ENCODE measurements around the gene MOBP. TPM values are rescaled to one million over a fixed set of nuclear protein-coding genes. Genes with fewer than 3 reads are reported as not detected.
"Not testable (repeated sequence)": the region's sequence is repeated elsewhere in the genome, so short reads cannot be mapped to it uniquely, and the experiment has no call there.

MOBP gene
- total RNA-seq, 2 donors from 2014 or later, result not detected

DNA sequence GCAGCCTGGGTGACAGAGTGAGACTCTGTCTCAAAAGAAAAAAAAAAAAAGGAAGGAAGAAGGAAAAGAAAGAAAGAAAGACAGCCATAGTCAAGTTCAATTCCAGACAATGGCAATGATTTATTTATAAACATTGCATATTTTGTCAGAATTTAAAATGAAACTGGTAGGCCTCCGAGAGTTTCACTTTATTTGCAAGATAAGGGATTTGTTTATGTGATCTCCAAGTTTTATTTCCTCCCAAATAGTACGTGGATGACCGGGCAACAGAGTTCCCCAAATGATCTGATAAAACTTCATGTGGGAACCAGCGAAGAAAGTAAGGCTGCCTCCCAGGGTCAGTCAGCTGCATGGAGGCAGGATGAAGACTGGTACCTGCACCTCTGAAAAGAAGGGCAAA lies 28.6 kb upstream of the MOBP start:
- H3K27ac Mint-ChIP-seq, result no peak overlapping the region
- no peak overlapping the region for H3K4me3 Mint-ChIP-seq
- no peak for DNase-seq (ENCODE audit: low spot score)
- H3K27me3 Mint-ChIP-seq, result no peaks in the 10 kb centered on the region
- no peaks in the 10 kb centered on the region for H3K4me1 Mint-ChIP-seq (ENCODE audit: low read depth in 2 of 2)
- ATAC-seq, result no peak
- no peaks in the 10 kb centered on the region for H3K9me3 Mint-ChIP-seq
- no peaks in the 10 kb centered on the region for H3K36me3 Mint-ChIP-seq

- Mint-ChIP-seq H3K27me3 (no peaks in the 10 kb centered on the region), H3K9me3 (no peaks in the 10 kb centered on the region), H3K4me1 (ENCODE audit: low read depth in 2 of 2) (no peaks in the 10 kb centered on the region), H3K4me3 (no peak overlapping the region), H3K27ac (no peak overlapping the region), H3K36me3 (no peaks in the 10 kb centered on the region)
- DNase-seq (ENCODE audit: low spot score) (no peak), ATAC-seq (no peak)
These were observed 27.2 kb upstream of the MOBP start for GRCh38 chr3:39440316-39440715.

DNA sequence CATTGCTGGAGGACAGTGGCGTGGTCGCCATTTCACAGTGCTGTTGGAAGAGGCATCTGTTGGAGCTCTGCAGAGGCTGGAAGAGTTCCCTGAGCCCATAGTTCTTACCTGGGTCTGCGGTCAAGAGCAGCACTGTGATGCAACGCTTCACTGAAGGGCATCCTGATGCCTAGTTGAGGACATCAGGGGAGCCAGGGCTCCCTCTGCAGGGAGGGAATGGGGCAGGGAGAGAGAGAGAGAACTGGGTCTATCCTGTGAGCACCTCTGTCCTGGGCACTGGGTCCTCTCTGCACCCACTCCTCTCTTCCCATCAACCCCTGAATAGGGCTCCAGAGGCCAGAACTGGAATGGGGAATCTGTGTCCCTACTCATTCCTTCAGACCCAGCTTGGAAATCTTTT lies 23.9 kb upstream of the MOBP start:
- H3K27ac Mint-ChIP-seq, result no peak overlapping the region
- DNase-seq (ENCODE audit: low spot score), result no peak
- no peak for ATAC-seq

GRCh38 chr3:39445927-39446326 lies 21.6 kb upstream of the MOBP start:
- Mint-ChIP-seq H3K4me1 (ENCODE audit: low read depth in 2 of 2) (peaks cover 0 to 4% of the 10 kb centered on the region in 2 donors), H3K27ac (no peak overlapping the region), H3K27me3 (peaks cover 3% of the 10 kb centered on the region in 2 donors), H3K36me3 (no peaks in the 10 kb centered on the region), H3K9me3 (no peaks in the 10 kb centered on the region), H3K4me3 (no peak overlapping the region)
- ATAC-seq (no peak), DNase-seq (ENCODE audit: low spot score) (no peak)

More for the DNA sequence above, 23.9 kb upstream of the MOBP start:
- no peaks in the 10 kb centered on the region for H3K36me3 Mint-ChIP-seq
- H3K4me3 Mint-ChIP-seq, result no peak overlapping the region
- no peaks in the 10 kb centered on the region for H3K9me3 Mint-ChIP-seq
- peaks cover 0 to 2% of the 10 kb centered on the region in 2 donors for H3K27me3 Mint-ChIP-seq
- peaks cover 0 to 4% of the 10 kb centered on the region in 2 donors for H3K4me1 Mint-ChIP-seq (ENCODE audit: low read depth in 2 of 2)

DNA sequence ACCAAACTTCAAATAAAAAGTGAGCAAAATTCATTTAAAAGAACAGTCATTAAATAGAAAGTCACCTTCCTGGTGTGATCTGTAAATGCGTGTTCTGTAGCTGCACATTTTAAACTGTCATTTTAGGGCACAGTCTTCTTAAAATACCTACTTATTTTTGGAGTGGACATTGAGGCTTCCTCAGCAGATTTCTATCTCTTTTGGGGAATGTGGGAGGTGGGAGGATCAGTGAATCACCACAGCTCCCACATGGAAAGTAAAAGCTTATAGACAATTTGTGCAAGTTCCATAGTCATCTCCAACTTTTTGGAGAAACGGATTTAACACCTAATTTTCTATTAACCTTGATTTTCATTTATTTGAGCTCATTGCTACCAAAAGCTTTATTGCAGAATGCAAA lies 21.0 kb upstream of the MOBP start:
- Mint-ChIP-seq H3K27ac (no peak overlapping the region), H3K36me3 (no peaks in the 10 kb centered on the region), H3K27me3 (peaks cover 5 to 7% of the 10 kb centered on the region in 2 donors), H3K4me1 (ENCODE audit: low read depth in 2 of 2) (peaks cover 0 to 4% of the 10 kb centered on the region in 2 donors), H3K9me3 (no peaks in the 10 kb centered on the region), H3K4me3 (no peak overlapping the region)
- ATAC-seq (no peak), DNase-seq (ENCODE audit: low spot score) (no peak)

GRCh38 chr3:39447637-39448483 lies 19.6 kb upstream of the MOBP start:
- no peak overlapping the region for H3K27ac Mint-ChIP-seq
- H3K4me3 Mint-ChIP-seq, result no peak overlapping the region
- no peaks in the 10 kb centered on the region for H3K36me3 Mint-ChIP-seq
- DNase-seq (ENCODE audit: low spot score) (peak; percentile 72), ATAC-seq (peak; percentile 68 to 81)
- H3K27me3 Mint-ChIP-seq, result peaks cover 7 to 11% of the 10 kb centered on the region in 2 donors
- H3K4me1 Mint-ChIP-seq (ENCODE audit: low read depth in 2 of 2), result peaks cover 0 to 4% of the 10 kb centered on the region in 2 donors
- H3K9me3 Mint-ChIP-seq, result no peaks in the 10 kb centered on the region

DNA sequence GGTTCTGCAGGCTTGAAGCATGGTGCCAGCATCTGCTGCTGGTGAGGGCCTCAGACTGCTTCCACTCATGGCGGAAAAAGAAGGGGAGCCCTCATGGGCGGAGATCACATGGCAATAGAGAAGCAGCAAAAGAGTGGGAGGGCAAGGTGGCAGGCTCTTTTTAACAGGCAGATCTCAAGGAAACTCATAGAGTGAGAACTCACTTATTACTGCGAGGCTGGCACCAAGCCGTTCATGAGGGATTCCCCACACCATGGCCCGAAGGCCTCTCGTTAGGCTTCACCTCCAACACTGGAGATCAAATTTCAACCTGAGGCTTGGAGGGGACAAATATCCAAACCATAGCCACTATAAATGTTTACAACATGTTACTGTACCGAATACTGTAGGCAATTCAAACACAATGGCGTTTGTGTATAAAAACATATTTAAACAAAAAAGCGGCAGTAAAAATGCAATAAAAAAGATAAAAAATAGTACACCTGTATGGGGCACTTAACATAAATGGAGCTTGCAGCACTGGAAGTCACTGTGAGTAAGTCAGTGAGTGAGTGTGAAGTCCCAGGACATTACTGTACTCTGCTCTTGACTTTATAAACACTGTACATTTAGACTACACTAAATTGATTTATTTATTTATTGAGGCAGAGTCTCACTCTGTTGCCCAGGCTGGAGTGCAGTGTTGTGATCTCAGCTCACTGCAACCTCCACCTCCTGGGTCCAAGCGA lies 18.8 kb upstream of the MOBP start:
- Mint-ChIP-seq H3K27ac (no peak overlapping the region), H3K36me3 (no peaks in the 10 kb centered on the region), H3K27me3 (peaks cover 15 to 16% of the 10 kb centered on the region in 2 donors), H3K9me3 (no peaks in the 10 kb centered on the region), H3K4me3 (no peak overlapping the region), H3K4me1 (ENCODE audit: low read depth in 2 of 2) (peaks cover 0 to 4% of the 10 kb centered on the region in 2 donors)
- no peak for ATAC-seq
- no peak for DNase-seq (ENCODE audit: low spot score)

DNA sequence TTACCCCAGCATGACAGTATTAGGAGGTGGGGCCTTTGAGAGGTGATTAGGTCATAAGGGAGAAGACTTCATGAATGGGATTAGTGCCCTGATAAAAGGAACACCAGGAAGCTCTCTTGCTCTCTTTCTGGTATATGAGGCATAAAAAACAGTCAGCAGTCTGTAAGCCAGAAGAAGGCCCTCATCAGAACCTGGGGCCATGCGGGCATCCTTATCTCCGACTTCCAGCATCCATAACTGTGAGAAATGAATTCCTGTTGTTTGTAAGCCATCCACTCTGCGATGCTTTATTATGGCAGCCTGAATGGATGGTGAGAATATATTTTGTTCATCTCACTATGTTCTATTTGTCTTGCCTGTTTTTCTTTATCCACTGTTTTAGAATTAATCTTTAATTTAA lies 17.7 kb upstream of the MOBP start:
- no peak overlapping the region for H3K27ac Mint-ChIP-seq
- H3K27me3 Mint-ChIP-seq, result peaks cover 16% of the 10 kb centered on the region in 2 donors
- DNase-seq (ENCODE audit: low spot score), result no peak
- no peak for ATAC-seq
- H3K9me3 Mint-ChIP-seq, result no peaks in the 10 kb centered on the region
- peaks cover 0 to 4% of the 10 kb centered on the region in 2 donors for H3K4me1 Mint-ChIP-seq (ENCODE audit: low read depth in 2 of 2)
- H3K36me3 Mint-ChIP-seq, result no peaks in the 10 kb centered on the region
- no peak overlapping the region for H3K4me3 Mint-ChIP-seq

GRCh38 chr3:39453134-39453533 lies 14.3 kb upstream of the MOBP start:
- no peaks in the 10 kb centered on the region for H3K36me3 Mint-ChIP-seq

DNA sequence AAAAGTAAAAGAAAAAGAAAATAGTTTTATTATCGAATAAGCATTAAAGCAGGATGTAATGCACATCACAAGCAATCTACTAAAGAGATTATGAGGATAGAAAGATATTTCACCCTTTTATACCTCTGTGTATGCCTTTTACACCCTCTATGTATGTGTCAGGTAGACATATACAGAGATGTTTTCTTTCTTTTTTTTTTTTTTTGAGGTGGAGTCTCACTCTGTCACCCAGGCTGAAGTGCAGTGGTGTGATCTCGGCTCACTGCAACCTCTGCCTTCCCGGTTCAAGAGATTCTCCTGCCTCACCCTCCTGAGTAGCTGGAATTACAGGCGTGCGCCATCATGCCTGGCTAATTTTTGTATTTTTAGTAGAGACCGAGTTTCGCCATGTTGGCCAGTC lies 13.6 kb upstream of the MOBP start:
- not testable (repeated sequence) for DNase-seq (ENCODE audit: low spot score); H3K36me3 Mint-ChIP-seq; H3K4me1 Mint-ChIP-seq (ENCODE audit: low read depth in 2 of 2); ATAC-seq; H3K4me3 Mint-ChIP-seq; H3K27ac Mint-ChIP-seq; H3K9me3 Mint-ChIP-seq
- H3K27me3 Mint-ChIP-seq, result peaks cover 23 to 31% of the 10 kb centered on the region in 2 donors

More at GRCh38 chr3:39453134-39453533, 14.3 kb upstream of the MOBP start:
- Mint-ChIP-seq H3K9me3 (no peaks in the 10 kb centered on the region), H3K4me1 (ENCODE audit: low read depth in 2 of 2) (no peaks in the 10 kb centered on the region), H3K4me3 (no peak overlapping the region), H3K27me3 (peaks cover 23 to 31% of the 10 kb centered on the region in 2 donors), H3K27ac (no peak overlapping the region)
- ATAC-seq, result no peak
- DNase-seq (ENCODE audit: low spot score), result no peak

DNA sequence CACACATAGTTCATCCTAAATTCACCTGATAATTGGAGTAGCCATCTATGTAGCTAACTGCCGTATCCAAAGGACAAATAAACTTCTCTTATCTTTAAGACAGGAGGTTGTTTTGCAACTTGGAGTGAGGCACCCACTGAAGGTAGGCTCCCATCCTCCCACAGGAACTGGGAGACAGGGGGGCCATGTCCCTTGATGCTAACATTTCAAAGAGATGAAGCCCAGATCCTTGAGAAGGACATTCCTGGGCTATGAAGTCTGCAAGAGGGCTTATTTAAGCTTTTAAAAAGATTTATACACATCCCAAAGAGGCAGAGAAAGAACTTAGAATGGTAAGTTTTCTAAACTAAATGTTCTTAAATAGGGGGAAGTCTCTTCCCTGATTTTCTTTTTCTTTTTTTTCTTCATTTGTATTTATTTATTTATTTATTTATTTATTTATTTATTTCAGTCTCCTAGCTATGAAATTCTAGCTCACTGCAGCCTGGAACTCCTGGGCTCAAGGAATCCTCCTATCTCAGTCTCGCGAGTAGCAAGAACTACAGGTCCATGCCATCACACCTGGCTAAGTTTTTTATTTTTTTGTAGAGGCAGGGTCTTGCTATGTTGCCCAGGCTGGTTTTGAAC lies 12.8 kb upstream of the MOBP start:
- Mint-ChIP-seq H3K36me3 (no peaks in the 10 kb centered on the region), H3K4me3 (no peak overlapping the region), H3K4me1 (ENCODE audit: low read depth in 2 of 2) (no peaks in the 10 kb centered on the region), H3K27ac (no peak overlapping the region), H3K9me3 (no peaks in the 10 kb centered on the region), H3K27me3 (peaks cover 23 to 31% of the 10 kb centered on the region in 2 donors)
- no peak for DNase-seq (ENCODE audit: low spot score)
- ATAC-seq, result no peak

DNA sequence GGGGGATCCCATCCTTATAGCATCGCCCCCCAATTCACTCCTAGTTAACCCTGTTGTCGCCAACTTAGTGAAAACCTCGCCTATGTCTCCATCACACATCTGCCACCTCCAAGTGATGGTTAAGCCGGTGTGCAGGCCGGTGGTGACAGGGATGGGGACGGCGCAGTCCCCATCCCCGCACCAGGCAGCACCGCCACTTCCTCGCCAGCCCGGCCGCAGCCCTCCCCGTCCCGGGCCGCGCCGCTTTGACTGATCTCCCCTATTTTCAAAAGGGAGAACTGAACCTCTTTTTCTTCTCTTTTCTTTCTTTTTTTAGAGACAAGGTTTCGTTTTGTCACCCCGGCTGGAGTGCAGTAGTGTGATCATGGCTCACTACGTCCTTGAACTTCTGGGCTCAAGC lies 11.3 kb upstream of the MOBP start:
- Mint-ChIP-seq H3K4me1 (ENCODE audit: low read depth in 2 of 2) (no peaks in the 10 kb centered on the region), H3K27me3 (peaks cover 26 to 33% of the 10 kb centered on the region in 2 donors), H3K9me3 (no peaks in the 10 kb centered on the region), H3K36me3 (no peaks in the 10 kb centered on the region), H3K4me3 (no peak overlapping the region), H3K27ac (no peak overlapping the region)
- ATAC-seq (no peak), DNase-seq (ENCODE audit: low spot score) (no peak)

DNA sequence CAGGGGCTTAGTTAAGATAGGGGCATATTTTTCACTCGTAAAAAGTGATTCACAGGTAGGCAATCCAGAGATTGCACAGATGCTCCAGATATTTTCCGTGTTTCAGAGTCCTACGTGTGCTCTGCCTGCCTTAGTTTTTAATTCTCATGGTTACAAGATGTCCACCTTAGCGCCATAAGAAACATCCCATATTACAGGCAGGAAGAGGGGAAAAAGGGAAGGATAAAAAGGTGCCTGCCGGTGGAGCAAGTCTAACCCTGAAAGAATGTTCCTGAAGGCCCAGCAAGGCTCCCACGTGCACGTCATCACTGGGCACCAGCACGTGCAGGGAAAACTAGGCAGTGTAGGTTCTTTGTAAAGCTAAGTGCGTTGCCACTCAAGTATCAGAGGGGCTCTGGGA lies 10.1 kb upstream of the MOBP start:
- Mint-ChIP-seq H3K4me3 (no peak overlapping the region), H3K27me3 (peaks cover 22 to 32% of the 10 kb centered on the region in 2 donors), H3K27ac (no peak overlapping the region), H3K4me1 (ENCODE audit: low read depth in 2 of 2) (no peaks in the 10 kb centered on the region), H3K9me3 (no peaks in the 10 kb centered on the region), H3K36me3 (no peaks in the 10 kb centered on the region)
- ATAC-seq (no peak), DNase-seq (ENCODE audit: low spot score) (no peak)

DNA sequence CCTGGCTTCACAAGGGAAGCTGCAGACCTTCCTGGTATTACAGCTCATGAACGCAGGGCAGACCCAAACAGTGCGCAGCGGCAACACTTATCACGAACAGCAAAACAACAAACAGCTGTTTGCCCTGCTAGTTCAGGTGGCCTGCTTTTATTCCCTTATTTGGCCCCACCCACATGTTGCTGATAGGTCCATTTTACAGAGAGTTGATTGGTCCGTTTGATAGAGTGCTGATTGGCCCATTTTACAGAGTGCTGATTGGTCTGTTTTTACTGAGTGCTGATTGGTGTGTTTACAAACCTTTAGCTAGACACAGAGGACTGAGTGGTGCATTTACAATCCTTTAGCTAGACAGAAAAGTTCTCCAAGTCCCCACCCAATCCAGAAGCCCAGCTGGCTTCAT lies 8.9 kb upstream of the MOBP start:
- not testable (repeated sequence) for H3K4me3 Mint-ChIP-seq; DNase-seq (ENCODE audit: low spot score); H3K27ac Mint-ChIP-seq; H3K36me3 Mint-ChIP-seq; H3K4me1 Mint-ChIP-seq (ENCODE audit: low read depth in 2 of 2); ATAC-seq; H3K9me3 Mint-ChIP-seq
- H3K27me3 Mint-ChIP-seq, result peaks cover 21 to 37% of the 10 kb centered on the region in 2 donors

All from natural killer cell treated with Interleukin-12 subunit alpha and Interleukin-12 subunit beta and Interleukin-15 and Interleukin-18, amount 100 ng/mL, for 72 hours (primary cell).